ENCODE measurements around the gene TMEM154. TPM values are rescaled to one million over a fixed set of nuclear protein-coding genes. Genes with fewer than 3 reads are reported as not detected.

TMEM154 gene
- total RNA-seq, 4 donors from 2014 or later = 0.38 to 1.3 (median 1.0) TPM

DNA sequence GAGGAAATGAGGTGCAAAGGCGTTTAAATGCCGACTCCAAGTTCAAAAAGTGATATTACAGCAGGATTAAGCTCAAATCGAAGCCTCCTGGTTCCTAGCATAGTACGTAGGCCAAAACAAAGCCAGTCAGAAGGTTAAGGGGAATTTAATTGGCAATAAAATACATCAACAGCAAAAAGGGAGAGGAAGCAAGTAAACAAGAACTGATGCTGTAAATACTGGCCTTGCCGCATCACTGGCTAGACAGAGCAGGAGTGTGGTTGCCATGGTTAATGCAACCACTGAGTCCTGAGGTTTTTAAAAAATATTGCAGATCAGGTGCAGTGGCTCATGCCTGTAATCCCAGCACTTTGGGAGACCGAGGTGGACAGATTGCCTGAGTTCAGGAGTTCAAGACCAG, 80.7 kb downstream of the TMEM154 start:
- TF ChIP-seq, protein P1, sequence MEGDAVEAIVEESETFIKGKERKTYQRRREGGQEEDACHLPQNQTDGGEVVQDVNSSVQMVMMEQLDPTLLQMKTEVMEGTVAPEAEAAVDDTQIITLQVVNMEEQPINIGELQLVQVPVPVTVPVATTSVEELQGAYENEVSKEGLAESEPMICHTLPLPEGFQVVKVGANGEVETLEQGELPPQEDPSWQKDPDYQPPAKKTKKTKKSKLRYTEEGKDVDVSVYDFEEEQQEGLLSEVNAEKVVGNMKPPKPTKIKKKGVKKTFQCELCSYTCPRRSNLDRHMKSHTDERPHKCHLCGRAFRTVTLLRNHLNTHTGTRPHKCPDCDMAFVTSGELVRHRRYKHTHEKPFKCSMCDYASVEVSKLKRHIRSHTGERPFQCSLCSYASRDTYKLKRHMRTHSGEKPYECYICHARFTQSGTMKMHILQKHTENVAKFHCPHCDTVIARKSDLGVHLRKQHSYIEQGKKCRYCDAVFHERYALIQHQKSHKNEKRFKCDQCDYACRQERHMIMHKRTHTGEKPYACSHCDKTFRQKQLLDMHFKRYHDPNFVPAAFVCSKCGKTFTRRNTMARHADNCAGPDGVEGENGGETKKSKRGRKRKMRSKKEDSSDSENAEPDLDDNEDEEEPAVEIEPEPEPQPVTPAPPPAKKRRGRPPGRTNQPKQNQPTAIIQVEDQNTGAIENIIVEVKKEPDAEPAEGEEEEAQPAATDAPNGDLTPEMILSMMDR (IDR thresholded peaks at IDR 0.05; ENCODE audit: low read depth) = no peak

DNA sequence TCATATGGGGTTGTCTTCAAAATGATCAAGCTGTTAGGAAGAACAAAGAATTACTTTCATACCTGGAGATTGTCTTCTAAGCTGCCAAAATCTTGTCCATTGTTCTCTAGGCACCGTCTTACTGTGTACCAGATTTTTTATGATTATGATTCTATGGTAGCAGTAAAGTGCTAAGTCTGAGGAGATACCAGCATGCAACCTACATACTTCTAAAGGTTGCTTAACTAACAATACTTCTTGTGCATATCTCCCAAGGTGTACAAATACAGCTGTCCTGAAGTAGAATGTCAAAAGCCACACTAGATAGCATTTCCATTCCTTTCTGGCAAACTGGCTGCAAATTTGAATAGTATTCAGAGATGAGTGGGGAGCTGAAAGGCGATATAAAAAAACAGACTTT, 81.3 kb downstream of the TMEM154 start:
- TF ChIP-seq, protein P1 (IDR thresholded peaks at IDR 0.05; ENCODE audit: low read depth) = no peak

DNA sequence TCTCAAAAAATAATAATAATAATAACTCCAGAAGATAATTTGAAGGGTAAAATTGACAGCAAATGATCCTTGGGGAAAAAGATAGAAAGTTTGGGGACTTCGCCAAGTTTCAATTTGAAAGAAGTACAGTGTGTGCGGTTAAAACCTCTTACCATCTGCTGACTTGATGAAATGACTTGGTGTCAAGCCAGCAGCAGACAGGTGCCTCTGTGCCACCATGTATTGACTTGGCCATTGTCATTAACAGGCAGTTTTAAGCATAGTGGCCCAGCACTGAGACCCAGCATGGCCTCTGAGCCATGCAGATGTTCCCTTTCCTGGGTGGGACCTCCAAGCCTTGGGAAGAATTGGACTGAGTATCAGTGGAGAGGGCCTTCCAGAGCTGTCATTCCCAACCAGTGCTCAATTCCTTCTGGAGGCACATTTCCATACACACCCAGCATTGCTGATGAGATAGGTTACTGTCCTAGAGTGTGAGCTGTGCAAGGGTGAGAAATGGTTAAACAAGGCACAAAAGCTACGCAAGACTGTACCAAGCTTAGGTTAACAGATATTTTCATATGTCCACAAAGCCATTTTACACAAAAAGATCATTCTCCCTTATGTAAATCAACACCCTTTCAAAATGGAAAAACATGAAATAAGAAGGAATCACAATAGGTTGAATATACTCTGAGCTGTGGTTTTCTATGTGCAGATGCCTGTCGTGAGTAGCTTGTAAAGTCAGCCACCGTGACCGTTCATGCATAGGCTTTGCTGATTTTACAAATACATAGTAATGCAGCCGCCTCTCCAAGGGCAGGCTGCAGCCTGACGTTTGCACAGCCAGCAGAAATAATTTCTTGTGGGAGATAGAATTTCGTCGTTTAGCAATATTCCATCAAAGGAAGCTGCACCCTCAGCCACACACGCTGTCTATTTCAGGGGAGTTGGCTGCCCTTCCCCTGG, 84.5 kb downstream of the TMEM154 start:
- TF ChIP-seq, protein P1 (IDR thresholded peaks at IDR 0.05; ENCODE audit: low read depth) = no peak

DNA sequence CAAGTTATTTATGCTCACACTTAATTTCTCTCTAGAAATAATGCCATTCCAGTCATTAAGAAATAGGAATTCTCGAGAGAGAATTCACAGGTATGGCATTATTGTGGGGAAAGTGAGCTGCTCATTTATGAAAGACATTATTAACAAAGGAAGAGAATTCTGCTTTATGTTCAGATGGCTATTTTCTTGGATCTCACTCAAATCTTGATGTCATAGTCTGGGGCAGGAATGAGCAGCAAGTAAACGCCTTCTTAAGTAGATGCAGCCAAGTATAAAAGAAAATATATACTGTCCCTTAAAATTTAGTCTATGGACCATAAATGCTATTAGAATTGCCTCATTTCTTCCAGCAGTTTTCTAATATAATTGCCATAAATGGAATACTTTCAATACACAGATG, 85.7 kb downstream of the TMEM154 start:
- TF ChIP-seq, protein P1 (IDR thresholded peaks at IDR 0.05; ENCODE audit: low read depth) = no peak

DNA sequence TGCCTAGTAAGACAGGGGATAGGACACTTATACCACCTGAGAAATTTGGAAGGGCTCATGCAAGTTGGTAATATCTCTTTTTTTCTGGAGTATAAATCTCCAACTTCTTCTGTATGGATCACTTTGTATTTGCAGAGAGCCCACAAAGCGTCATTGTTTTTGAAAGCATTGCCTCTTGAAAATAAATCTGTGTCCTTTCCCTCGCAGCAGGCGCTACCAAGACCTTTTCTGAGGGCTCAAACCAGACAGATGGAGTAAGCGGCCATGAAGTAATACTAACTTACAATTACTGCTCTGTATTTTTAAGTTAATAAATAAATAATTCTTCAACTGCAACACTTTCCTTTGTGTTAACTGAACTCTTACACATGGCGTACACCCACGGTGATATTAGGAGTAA, 87.9 kb downstream of the TMEM154 start:
- TF ChIP-seq, protein P1 (IDR thresholded peaks at IDR 0.05; ENCODE audit: low read depth) = no peak

DNA sequence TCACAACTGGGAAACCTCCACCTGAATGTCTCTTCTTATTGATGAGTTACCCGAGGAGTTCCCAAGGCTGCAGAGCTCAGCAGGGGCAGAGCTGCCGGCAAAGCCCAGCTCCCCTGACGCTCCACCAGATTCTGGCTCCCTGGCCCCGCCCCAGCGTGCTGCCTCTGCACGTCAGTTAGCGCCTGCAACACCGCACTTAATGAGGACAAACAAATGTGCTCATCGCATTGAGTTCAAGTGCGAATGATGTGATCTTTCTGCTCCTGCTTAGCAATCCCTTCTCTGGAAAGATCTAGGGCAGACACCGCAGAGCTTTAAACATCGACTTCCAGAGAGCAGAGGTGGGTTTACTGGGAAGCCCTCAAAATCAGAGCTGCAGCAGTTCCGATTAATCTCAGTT, 88.4 kb downstream of the TMEM154 start:
- TF ChIP-seq, protein P1 (IDR thresholded peaks at IDR 0.05; ENCODE audit: low read depth) = no peak

DNA sequence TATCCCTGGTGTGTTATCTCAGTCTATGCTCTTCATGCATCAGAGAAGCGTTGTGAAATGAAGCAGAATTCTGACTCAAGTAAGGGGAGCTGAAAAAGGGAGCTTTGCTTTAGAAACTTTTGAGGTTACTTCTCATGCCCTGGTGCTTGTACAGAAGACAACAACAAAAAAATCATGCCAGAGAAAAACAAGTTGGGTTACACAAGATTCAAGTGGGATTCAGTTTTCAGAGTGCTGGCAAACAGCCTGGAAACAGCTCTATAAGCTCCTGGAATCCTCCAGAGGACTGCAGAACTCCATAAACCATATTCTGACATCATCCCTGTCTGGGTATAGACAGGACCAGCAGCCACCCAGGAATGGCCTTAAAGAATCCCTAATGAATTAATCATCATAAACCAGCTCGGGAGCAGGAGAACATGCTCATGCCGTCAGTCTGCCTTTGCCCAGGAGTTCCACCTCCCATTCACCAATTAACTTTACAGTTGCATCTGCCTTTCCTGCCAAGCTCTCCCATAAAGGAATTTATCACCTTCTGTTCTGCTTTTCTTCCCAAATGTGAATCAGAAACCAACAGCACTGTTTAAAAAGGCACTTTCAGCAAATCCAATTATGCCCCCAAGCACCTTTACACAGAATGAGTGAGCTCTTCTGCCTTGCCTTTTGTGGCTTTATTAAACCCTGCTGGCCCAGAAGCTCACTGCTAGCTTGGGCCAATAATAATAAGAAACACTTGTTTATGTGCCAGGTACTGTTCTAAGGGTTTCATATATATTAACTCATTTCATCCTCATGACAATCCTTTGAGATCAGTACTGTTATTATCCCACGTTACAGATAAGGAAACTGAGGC, 89.4 kb downstream of the TMEM154 start:
- TF ChIP-seq, protein P1 (IDR thresholded peaks at IDR 0.05; ENCODE audit: low read depth) = no peak

Data from subcutaneous adipose tissue (tissue), 4 donors.